Left kidney (tissue), 2 donors: ENCODE results near the gene HOXB13. TPM values are rescaled to one million over a fixed set of nuclear protein-coding genes. Genes with fewer than 3 reads are reported as not detected.

Experiments
- DNase-seq: peaks from one replicate; pipeline ENCODE4 v3.0.0-alpha.2; 2013
- polyA plus RNA-seq: library from polyadenylated mRNA; unstranded; fragments of 120-200 nt; gene quantifications from one replicate; pipeline ENCODE4 v1.2.1, GENCODE V29; 2013; ENCODE audit not compliant: insufficient read length

HOXB13 gene
- polyA plus RNA-seq, 1 donor, result not detected

- no peak for DNase-seq
Observed at GRCh38 chr17:48748718-48749566, 20.4 kb upstream of the HOXB13 start.

GRCh38 chr17:48747445-48748363 lies 19.2 kb upstream of the HOXB13 start:
- DNase-seq, result no peak

GRCh38 chr17:48746916-48747444 lies 18.4 kb upstream of the HOXB13 start:
- no peak for DNase-seq

- DNase-seq, result no peak
Observed at GRCh38 chr17:48745381-48746275, 17.1 kb upstream of the HOXB13 start.

GRCh38 chr17:48740537-48740936 lies 12.0 kb upstream of the HOXB13 start:
- DNase-seq, result no peak

GRCh38 chr17:48738803-48739526 lies 10.4 kb upstream of the HOXB13 start:
- DNase-seq, result no peak

GRCh38 chr17:48738424-48738802 lies 9.9 kb upstream of the HOXB13 start:
- DNase-seq, result no peak

- no peak for DNase-seq
Observed at GRCh38 chr17:48737330-48738043, 8.9 kb upstream of the HOXB13 start.

- DNase-seq, result no peak
Observed at GRCh38 chr17:48735062-48735351, 6.5 kb upstream of the HOXB13 start.

GRCh38 chr17:48734333-48735061 lies 5.9 kb upstream of the HOXB13 start:
- no peak for DNase-seq

- DNase-seq, result no peak
Observed at GRCh38 chr17:48733632-48734328, 5.2 kb upstream of the HOXB13 start.

- DNase-seq, result no peak
Observed at GRCh38 chr17:48732688-48733629, 4.4 kb upstream of the HOXB13 start.

GRCh38 chr17:48731355-48731754 lies 2.8 kb upstream of the HOXB13 start:
- no peak for DNase-seq

- no peak for DNase-seq
Observed at GRCh38 chr17:48730240-48730550, 1.6 kb upstream of the HOXB13 start.

GRCh38 chr17:48729335-48730239 lies 1.0 kb upstream of the HOXB13 start:
- DNase-seq, result no peak

- DNase-seq, result no peak
Observed at GRCh38 chr17:48727415-48728175, 955 bp downstream of the HOXB13 start.
